MM.1S (cell line): ENCODE measurements around the gene PTPRF.

Experiments
- DNase-seq: peaks from one replicate; pipeline ENCODE4 v3.0.0-alpha.2; 2015
- H2AFZ ChIP-seq: fragments of 300-600 bp; sonication (generic); 2 replicates; pipeline ENCODE4 v1.6.0; 2016; ENCODE audit warnings: antibody characterized with exemption, low read length
- H3F3A ChIP-seq: fragments of 300-600 bp; sonication (generic); 2 replicates; pipeline ENCODE4 v1.6.1; 2016; ENCODE audit warnings: mild to moderate bottlenecking, antibody characterized with exemption, low read length, moderate library complexity, mixed read lengths; ENCODE audit not compliant: insufficient read depth
- H3K27ac ChIP-seq: fragments of 300-600 bp; sonication (generic); 2 replicates; pipeline ENCODE4 v1.5.1; 2016; ENCODE audit warnings: mild to moderate bottlenecking, low read length
- H3K27me3 ChIP-seq: fragments of 300-600 bp; sonication (generic); replicated peaks from 2 replicates; pipeline ENCODE4 v1.6.0; 2016; ENCODE audit warnings: low read length; ENCODE audit not compliant: insufficient read depth
- H3K36me3 ChIP-seq: fragments of 300-600 bp; sonication (generic); replicated peaks from 2 replicates; pipeline ENCODE4 v1.6.1; 2016; ENCODE audit warnings: mild to moderate bottlenecking, low read length, mixed read lengths; ENCODE audit not compliant: insufficient read depth
- H3K4me1 ChIP-seq: fragments of 300-600 bp; sonication (generic); 2 replicates; pipeline ENCODE4 v1.6.1; 2016; ENCODE audit warnings: low read length, mixed read lengths
- H3K4me2 ChIP-seq: fragments of 300-600 bp; sonication (generic); 2 replicates; pipeline ENCODE4 v1.6.0; 2016; ENCODE audit warnings: low read depth, low read length
- H3K4me3 ChIP-seq: fragments of 300-600 bp; sonication (generic); 2 replicates; pipeline ENCODE4 v1.5.1; 2016; ENCODE audit warnings: low read length, mixed read lengths
- H3K79me2 ChIP-seq: fragments of 300-600 bp; sonication (generic); 2 replicates; pipeline ENCODE4 v1.6.1; 2016; ENCODE audit warnings: mixed run types, low read length, mixed read lengths
- H3K9ac ChIP-seq: fragments of 300-600 bp; sonication (generic); 2 replicates; pipeline ENCODE4 v1.6.1; 2016; ENCODE audit warnings: low read length, mixed read lengths
- H3K9me2 ChIP-seq: fragments of 300-600 bp; sonication (generic); replicated peaks from 2 replicates; pipeline ENCODE4 v1.6.1; 2016; ENCODE audit warnings: mild to moderate bottlenecking, low read length, mixed read lengths; ENCODE audit not compliant: insufficient read depth
- H3K9me3 ChIP-seq: fragments of 300-600 bp; sonication (generic); replicated peaks from 2 replicates; pipeline ENCODE4 v1.6.1; 2016; ENCODE audit warnings: mild to moderate bottlenecking, low read length, mixed read lengths; ENCODE audit not compliant: insufficient read depth
- H4K20me1 ChIP-seq: fragments of 300-600 bp; sonication (generic); 2 replicates; pipeline ENCODE4 v1.6.1; 2016; ENCODE audit warnings: mild to moderate bottlenecking, low read length, moderate library complexity, mixed read lengths; ENCODE audit not compliant: insufficient read depth
- EZH2 ChIP-seq: fragments of 300-600 bp; sonication (generic); optimal IDR thresholded peaks from 2 replicates; pipeline ENCODE3; 2017; ENCODE audit warnings: low read depth, mild to moderate bottlenecking, antibody characterized with exemption, low read length, mixed read lengths
- EZH2phosphoT487 ChIP-seq: fragments of 300-600 bp; sonication (generic); IDR thresholded peaks from 2 replicates; pipeline ENCODE4 v1.6.1; 2018; ENCODE audit warnings: antibody characterized with exemption, low read length
- TF ChIP-seq, protein P1 (sequence below): fragments of 300-600 bp; sonication (generic); IDR thresholded peaks from 2 replicates; pipeline ENCODE4 v1.5.1; 2016; ENCODE audit warnings: antibody characterized with exemption, low read length, mixed read lengths

The PTPRF gene

DNA sequence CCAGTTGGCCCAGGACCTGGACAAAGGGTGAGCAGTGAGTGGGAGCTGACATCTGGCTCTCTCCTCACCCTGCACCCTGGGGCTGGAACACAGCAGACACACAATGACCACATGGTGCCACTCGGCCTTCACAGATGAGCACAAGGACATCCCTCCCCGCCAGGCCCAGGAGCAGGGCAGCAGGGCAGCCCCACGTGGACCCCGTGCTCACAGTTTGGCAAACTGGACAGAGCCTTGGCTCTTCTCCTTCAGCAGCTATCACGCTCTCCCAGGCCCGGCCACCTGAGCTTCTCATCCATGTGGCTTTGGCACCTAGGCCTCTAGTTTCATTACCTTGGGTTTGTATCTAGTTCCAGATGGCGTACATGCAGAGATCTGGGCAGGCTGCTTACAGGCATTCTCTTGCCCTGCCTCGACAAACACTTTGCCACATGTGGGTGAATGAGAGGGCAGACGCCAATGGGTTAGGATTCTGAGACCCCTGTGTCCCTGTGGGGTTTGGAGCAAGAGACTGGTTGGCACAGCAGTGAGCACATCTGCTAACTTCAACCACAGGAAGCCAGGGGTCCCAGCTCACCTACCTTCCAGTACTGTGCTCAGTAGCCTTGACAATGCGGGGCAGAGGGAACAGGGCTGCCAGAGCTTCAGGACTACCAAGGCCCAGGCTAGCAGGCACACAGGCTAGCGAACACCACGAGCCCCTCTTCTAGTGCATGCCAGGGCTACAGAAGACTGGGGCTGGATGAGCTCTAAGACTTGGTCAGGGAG lies 3.4 kb upstream of the PTPRF start:
- Histone ChIP-seq H4K20me1 (no peaks in the 10 kb centered on the region), H3K9ac (no peak overlapping the region), H3K27me3 (peaks cover 19% of the 10 kb centered on the region), H3K9me3 (no peaks in the 10 kb centered on the region), H2AFZ (no peak overlapping the region), H3F3A (peaks cover 4% of the 10 kb centered on the region; the same call in 1 of the 2 replicates), H3K79me2 (no peaks in the 10 kb centered on the region), H3K4me3 (no peak overlapping the region), H3K4me2 (no peak overlapping the region), H3K36me3 (no peaks in the 10 kb centered on the region), H3K27ac (no peak overlapping the region), H3K9me2 (no peaks in the 10 kb centered on the region), H3K4me1 (no peaks in the 10 kb centered on the region)
- no peak for TF ChIP-seq EZH2phosphoT487
- TF ChIP-seq, protein P1, sequence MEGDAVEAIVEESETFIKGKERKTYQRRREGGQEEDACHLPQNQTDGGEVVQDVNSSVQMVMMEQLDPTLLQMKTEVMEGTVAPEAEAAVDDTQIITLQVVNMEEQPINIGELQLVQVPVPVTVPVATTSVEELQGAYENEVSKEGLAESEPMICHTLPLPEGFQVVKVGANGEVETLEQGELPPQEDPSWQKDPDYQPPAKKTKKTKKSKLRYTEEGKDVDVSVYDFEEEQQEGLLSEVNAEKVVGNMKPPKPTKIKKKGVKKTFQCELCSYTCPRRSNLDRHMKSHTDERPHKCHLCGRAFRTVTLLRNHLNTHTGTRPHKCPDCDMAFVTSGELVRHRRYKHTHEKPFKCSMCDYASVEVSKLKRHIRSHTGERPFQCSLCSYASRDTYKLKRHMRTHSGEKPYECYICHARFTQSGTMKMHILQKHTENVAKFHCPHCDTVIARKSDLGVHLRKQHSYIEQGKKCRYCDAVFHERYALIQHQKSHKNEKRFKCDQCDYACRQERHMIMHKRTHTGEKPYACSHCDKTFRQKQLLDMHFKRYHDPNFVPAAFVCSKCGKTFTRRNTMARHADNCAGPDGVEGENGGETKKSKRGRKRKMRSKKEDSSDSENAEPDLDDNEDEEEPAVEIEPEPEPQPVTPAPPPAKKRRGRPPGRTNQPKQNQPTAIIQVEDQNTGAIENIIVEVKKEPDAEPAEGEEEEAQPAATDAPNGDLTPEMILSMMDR, result no peak
- TF ChIP-seq EZH2, result no peak
- no peak for DNase-seq

DNA sequence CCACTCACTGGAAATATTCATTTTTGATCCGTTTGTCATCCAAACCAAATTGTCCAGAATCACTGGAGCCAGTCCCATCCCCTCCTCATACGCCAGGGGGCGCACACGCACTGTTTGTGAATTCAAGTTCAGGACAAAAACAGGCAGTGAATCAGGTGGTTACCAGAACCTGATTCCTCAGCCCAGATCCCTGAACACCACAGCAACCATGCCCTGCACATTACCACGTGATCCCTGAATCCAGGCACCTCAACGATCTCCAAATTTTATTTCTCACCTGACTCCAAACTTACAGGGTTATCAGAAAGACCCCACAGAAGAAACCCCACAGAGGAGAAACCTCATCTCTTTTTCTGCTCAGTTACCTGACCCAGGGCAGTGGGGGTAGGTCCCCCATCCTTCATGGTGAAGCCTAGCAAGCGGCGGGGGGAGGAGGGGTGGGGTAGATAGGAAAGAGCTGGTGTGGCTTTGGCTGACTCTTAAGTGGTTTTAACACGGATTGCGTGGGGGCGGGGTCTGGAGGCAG lies 1.4 kb upstream of the PTPRF start:
- no peak overlapping the region for H3K4me3 ChIP-seq
- no peak overlapping the region for H3K4me2 ChIP-seq
- no peaks in the 10 kb centered on the region for H3K79me2 ChIP-seq
- no peak overlapping the region for H2AFZ ChIP-seq
- no peaks in the 10 kb centered on the region for H4K20me1 ChIP-seq
- peaks cover 19% of the 10 kb centered on the region for H3K27me3 ChIP-seq
- no peak overlapping the region for H3K9ac ChIP-seq
- no peaks in the 10 kb centered on the region for H3K9me2 ChIP-seq
- TF ChIP-seq EZH2phosphoT487 (no peak), EZH2 (no peak)
- TF ChIP-seq, protein P1, result peak; percentile 96
- DNase-seq, result peak; percentile 78
- H3K4me1 ChIP-seq, result no peaks in the 10 kb centered on the region
- no peaks in the 10 kb centered on the region for H3K9me3 ChIP-seq
- H3K27ac ChIP-seq, result no peak overlapping the region
- no peaks in the 10 kb centered on the region for H3K36me3 ChIP-seq
- peaks cover 4% of the 10 kb centered on the region; the same call in 1 of the 2 replicates for H3F3A ChIP-seq

DNA sequence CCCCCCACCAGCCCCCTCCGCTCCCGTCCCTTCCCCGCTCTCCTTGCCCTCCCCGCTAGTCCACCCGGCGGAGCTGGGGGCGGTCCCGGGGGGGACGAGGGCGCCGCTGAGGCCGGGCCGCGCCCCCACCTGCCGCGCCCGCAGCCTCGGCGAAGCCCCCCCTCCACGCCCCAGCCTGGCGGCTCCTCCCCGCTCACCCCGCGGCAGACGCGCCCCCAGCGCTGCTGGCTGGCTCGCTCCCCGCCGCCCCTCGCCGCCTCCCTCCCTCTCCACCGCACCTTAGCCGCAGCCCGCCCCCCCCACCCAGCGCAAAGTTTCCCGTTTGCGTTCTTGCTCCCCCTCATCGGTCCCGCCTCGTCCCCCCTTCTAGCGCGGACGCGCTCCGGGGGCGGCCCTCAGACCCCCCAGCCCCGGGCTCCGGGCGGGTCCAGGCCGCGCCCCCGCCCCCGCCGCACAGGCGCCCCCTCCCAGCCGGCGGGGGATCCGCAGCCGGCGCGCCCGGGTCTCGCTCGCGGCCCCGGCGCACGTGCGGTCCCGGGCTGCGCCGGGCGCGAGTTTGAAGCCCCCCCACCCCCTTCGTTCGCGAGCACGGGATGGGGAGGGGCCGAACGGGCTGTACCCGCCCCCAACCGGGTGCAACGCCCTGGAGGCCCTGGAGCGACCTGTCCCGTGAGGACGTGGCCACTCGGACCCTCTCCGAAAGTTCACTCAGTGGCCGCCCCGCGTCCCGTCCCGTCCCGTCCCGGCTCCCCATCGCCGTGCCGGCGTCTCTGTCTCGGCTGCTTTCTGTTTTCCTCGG lies 623 bp downstream of the PTPRF start:
- no peak for DNase-seq
- H3K79me2 ChIP-seq, result no peaks in the 10 kb centered on the region
- peak overlapping the region; percentile 77 for H2AFZ ChIP-seq
- peak overlapping the region; percentile 94 for H3K4me2 ChIP-seq
- H3K9me2 ChIP-seq, result no peaks in the 10 kb centered on the region
- no peaks in the 10 kb centered on the region for H4K20me1 ChIP-seq
- peak overlapping the region; percentile 16; the same call in 1 of the 2 replicates for H3K9ac ChIP-seq
- TF ChIP-seq EZH2 (no peak), EZH2phosphoT487 (no peak)
- TF ChIP-seq, protein P1, result no peak
- H3K27ac ChIP-seq, result no peak overlapping the region
- H3K4me3 ChIP-seq, result peak overlapping the region; percentile 66
- no peaks in the 10 kb centered on the region for H3K4me1 ChIP-seq
- H3F3A ChIP-seq, result peaks cover 4% of the 10 kb centered on the region; the same call in 1 of the 2 replicates
- H3K9me3 ChIP-seq, result no peaks in the 10 kb centered on the region
- H3K27me3 ChIP-seq, result peaks cover 19% of the 10 kb centered on the region
- no peaks in the 10 kb centered on the region for H3K36me3 ChIP-seq
